Kidney tubule cell (primary cell): ENCODE results near the gene CGNL1.

ENCODE experiments used
- DNase-seq: peaks from one replicate; pipeline ENCODE4 v3.0.0-alpha.2; 2018; ENCODE audit warnings: low spot score

CGNL1 gene

DNA sequence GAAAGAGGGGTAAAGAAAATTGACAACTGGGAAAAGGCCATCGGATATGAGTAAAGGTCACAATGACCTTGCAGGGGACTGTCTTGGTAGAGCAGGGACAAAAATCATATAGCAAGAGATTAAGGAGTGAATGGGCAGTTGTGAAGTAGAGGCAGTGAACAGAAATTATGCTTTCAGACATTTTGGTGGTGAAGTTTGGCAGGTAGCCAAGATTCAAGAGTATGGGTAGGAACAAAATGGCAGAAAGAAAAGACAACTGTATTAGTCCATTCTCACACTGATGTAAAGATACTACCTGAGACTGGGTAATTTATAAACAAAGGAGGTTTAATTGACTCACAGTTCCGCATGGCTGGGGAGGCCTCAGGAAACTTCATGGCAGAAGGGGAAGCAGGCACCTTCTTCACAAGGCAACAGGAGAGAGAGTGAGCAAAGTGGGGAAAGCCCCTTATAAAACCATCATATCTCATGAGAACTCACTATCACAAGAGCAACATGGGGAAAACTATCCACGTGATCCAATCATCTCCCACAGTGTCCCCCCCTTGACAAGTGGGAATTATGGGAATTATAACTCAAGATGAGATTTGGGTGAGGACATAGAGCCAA is 84.0 kb downstream of the CGNL1 start:
- peak; percentile 57 for DNase-seq

- no peak for DNase-seq
Measured at GRCh38 chr15:57461541-57461940, 85.2 kb downstream of the CGNL1 start.

DNA sequence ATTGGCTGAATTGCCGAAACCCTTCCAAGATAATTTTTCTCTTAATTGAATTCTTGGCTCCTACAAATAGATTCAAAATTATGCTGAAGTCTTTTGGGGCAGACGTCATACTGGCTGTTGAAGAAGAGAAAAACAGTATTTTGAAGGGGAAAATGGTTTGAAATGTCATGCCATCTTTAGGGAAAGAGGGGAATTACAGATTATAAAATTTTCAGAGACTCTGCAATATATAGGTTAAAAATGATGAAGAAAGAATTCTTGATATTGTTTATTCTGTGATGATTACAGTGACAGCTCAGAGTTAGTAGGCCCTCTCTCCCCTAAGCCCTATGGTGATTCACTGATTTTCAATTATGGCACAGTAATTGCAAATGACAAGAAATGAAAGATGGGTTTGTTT is 86.1 kb downstream of the CGNL1 start:
- no peak for DNase-seq

- no peak for DNase-seq
Measured at GRCh38 chr15:57463360-57463759, 87.1 kb downstream of the CGNL1 start.

DNA sequence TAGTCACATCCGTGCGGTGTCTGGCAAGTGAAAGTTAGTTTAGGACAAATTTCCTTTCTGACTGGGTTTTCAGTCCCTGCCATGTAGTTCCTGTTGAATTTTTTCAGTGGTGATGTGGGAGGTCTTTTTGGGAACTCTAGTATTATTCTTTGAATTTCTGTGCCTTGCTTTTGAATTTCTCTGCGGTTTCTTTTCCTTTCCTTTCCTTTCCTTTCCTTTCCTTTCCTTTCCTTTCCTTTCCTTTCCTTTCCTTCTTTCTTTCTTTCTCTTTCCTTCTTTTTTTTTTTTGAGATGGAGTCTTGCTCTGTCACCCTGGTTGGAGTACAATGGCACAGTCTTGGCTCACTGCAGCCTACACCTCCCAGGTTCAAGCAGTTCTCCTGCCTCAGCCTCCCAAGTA is 88.2 kb downstream of the CGNL1 start:
- DNase-seq: no peak

- DNase-seq: no peak
Measured at GRCh38 chr15:57468486-57468885, 92.2 kb downstream of the CGNL1 start.

DNA sequence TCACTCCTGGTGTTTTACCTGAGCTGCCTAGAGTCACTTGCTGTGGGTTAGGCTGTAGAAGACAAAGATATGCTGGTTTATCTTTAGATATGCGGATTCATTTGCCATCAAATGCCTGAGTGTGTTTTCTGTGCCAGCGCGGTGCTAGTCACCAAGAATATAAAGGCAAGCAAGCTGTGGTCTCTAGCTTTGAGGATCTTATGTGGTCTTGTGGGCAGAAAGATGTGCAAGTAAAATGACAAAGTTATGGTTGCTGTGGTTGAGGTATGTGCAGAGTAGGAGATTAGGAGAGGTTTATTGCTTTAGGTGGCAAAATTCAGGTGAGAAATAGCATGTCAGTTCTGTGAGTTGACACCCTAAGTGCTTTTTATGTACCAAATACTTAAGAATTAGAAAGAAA is 94.2 kb downstream of the CGNL1 start:
- no peak for DNase-seq

DNA sequence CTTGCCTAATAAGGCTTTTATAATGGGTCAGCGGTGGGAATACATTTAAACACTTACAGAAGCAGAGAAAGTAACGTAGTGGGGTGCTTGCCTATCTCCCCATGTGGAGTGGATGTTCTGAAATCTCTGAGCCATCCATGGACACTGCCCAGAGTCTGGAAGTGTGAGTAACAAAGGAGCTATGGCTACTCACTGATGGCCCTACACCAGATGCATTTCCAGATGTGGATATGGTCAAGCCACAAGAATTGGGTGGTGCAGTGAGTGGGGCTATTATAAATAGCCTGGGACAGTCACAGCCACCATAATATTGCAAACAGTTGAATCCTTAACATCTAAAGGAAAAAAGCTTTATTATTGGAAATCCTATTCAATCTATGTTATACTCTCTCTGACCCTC is 96.6 kb downstream of the CGNL1 start:
- DNase-seq: no peak

DNA sequence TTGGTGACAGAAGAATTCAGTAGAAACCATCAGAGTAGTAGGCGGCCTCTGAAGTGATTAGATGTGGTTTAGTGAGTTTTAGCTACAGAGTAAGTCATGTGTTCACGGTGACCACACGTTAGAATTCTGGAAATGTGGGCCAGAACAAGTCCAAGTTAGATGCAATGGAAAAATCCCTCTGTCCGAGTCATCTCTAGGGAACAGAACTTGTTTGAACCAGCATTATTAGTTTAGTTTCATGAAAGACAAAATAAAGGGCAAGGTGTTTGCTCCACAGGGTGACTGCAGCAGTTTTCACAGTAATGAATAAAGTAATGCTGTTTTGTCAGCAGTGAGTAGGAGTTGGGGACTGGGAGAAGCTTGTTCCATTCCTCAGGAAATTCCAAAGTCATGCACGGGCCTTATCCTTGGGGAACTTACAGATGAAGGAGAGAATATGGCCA is 100.2 kb downstream of the CGNL1 start:
- DNase-seq: peak; percentile 77

- DNase-seq: peak; percentile 95
Measured at GRCh38 chr15:57477736-57478522, 101.6 kb downstream of the CGNL1 start.

GRCh38 chr15:57479005-57479404 is 102.7 kb downstream of the CGNL1 start:
- DNase-seq: no peak

- no peak for DNase-seq
Measured at GRCh38 chr15:57481038-57481705, 104.9 kb downstream of the CGNL1 start.

GRCh38 chr15:57485869-57486268 is 109.6 kb downstream of the CGNL1 start:
- peak; percentile 99 for DNase-seq

DNA sequence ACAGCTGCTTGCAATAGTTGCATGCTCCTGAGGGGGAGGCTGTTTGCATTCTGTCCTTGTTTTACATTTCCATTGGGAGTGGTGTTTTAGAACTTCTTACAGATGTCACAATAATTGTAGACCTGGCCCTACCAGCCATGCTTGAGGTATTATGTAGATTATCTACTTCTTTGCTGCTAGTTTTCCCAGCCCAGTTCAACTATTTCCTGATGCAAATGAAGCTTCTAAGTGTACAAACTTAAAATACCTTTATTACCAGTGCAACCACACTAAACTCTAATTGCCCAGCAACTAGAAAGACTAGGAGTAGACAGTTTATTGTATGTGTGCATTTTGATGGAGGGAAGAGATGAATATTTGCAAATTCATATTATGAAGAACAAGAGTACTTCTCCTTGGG is 110.5 kb downstream of the CGNL1 start:
- no peak for DNase-seq

GRCh38 chr15:57489122-57489521 is 112.8 kb downstream of the CGNL1 start:
- no peak for DNase-seq

GRCh38 chr15:57493351-57493750 is 117.0 kb downstream of the CGNL1 start:
- DNase-seq: no peak

- DNase-seq: no peak
Measured at GRCh38 chr15:57494581-57494980, 118.3 kb downstream of the CGNL1 start.

- no peak for DNase-seq
Measured at GRCh38 chr15:57495041-57495440, 118.7 kb downstream of the CGNL1 start.

GRCh38 chr15:57495554-57496165 is 119.4 kb downstream of the CGNL1 start:
- no peak for DNase-seq

GRCh38 chr15:57496594-57496945 is 120.3 kb downstream of the CGNL1 start:
- no peak for DNase-seq

GRCh38 chr15:57496946-57497869 is 120.9 kb downstream of the CGNL1 start:
- no peak for DNase-seq

DNA sequence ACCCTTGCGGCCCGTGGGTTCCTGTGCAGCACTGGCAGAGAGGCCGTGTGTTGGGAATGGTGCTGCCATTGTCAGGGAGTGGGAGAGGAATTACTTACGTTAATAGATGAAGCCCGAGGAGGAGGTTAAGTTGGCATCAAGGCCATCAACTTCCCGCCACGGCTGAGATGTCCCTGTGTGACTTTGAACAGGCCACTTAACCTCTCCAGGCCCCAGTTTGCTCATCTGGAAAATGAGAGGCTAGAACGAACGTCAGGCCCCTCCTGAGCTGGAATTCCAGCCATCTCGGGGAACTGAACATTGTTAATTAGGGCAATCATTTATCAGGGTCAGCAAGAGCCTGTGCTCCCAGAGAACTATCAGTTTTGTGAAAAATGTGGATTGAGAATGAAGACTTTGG is 124.0 kb downstream of the CGNL1 start:
- DNase-seq: peak; percentile 31
